A549 treated with DMSO at 1 μM for 4 hours (cell line): ENCODE results near the gene RENBP. TPM values are rescaled to one million over a fixed set of nuclear protein-coding genes. Genes with fewer than 3 reads are reported as not detected.

ENCODE experiments used
- total RNA-seq: library from RNA; stranded (reverse); fragments of 200-300 nt; extraction: Qiagen RNA extraction; gene quantifications from 5 replicates; pipeline ENCODE4 v1.2.3, GENCODE V29; 2022; ENCODE audit warnings: low read depth

The RENBP gene
- 0.07 to 0.16 TPM (median 0.09 TPM) in 4 of 5 replicates, not detected in the other for total RNA-seq

DNA sequence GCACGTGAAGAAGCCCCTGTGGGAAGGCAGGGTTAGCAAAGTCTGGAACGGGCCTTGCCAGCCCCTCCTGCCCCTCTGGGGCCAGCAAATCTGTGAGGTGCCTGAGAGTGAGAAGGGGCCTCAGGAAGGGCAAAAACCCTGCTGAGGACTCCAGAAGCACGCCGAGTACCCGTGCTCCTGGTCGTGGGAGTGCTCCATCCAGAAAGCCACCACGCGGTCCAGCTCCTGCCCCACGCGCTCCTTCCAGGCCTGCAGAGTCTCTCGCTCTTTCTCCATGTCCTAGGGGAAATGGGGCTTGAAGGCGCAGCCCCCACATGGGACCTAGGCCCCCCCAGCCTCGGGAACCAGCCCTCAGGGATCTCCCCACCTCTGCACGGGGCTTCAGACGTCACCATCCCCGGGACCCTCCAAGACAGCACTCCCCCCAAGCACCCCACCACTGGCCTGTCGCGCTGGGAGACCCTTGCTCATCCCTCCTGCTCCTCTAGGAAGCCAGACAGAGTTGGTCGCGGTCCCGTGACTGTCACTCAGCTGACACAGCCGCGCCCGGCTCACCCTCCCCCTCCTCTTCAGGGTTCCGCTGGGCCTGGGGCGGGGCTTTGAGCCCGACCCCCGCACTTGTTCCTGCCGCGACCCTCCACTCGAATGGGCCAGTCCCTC, at the start of gene RENBP:
TSS of gene RENBP (minus strand) at position 504 of the 660 bp plus-strand sequence. CDS start at position 471, 33 bp downstream.

DNA sequence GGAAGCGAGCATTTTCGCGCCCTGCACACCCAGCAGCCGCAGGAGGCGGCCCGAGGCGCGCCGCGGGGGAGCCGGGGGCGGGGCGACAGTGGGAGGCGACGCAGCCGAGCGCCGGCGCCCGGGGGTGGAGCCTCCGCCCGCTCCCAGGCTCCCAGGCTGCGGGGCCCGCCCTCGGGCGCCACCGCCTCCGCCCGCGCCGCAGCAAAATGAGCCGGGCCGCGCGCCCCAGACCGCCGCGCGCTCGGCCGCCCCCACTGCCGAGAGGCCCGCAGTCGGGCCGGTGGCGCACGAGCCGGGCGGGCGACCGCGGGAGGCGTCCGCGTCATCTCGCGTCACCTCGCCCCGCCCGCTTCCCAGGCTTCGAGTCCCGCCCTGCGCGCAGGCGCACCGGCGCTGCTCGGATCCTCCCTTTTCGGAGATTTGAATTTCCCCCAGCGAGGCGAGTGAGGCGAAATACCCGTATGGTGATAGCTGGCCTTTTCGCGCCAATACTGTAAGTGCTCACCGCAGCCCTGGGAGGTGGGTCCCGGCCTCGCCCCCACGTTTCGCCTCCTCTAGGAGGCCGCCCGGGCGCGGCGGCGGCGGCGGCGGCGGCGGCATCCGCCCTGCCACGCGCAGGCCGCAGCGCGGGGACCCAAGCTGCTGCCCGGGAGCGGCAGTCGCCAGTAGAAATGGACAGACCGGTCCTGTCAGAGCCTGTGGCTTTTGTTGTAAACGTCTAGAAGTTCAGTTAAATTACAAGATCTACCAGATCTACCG, 28.1 kb upstream of the RENBP start, which contains the start of gene TMEM187:
TSS of gene TMEM187 (plus strand) at position 387 of the 759 bp plus-strand sequence. CDS start 9,309 bp downstream, outside the sequence.

GRCh38 chrX:153971450-153972367, 27.3 kb upstream of the RENBP start, which contains the start of gene HCFC1:
Gene HCFC1 (minus strand): TSS chrX:153971818. CDS start chrX:153970840, 978 bp downstream.

GRCh38 chrX:153934762-153935325, 9.6 kb downstream of the RENBP start, which contains the start of gene NAA10:
Gene NAA10 (minus strand): TSS chrX:153935037. CDS start chrX:153934904, 133 bp downstream.

GRCh38 chrX:153925739-153926551, 18.5 kb downstream of the RENBP start, which contains the start of gene ARHGAP4:
Gene ARHGAP4 (minus strand): TSS chrX:153926264. CDS start chrX:153926202, 62 bp downstream.

GRCh38 chrX:153903991-153904957, 40.2 kb downstream of the RENBP start, which contains the start of gene AVPR2:
Gene AVPR2 (plus strand): TSS chrX:153904673. CDS start chrX:153905146, 473 bp downstream.

DNA sequence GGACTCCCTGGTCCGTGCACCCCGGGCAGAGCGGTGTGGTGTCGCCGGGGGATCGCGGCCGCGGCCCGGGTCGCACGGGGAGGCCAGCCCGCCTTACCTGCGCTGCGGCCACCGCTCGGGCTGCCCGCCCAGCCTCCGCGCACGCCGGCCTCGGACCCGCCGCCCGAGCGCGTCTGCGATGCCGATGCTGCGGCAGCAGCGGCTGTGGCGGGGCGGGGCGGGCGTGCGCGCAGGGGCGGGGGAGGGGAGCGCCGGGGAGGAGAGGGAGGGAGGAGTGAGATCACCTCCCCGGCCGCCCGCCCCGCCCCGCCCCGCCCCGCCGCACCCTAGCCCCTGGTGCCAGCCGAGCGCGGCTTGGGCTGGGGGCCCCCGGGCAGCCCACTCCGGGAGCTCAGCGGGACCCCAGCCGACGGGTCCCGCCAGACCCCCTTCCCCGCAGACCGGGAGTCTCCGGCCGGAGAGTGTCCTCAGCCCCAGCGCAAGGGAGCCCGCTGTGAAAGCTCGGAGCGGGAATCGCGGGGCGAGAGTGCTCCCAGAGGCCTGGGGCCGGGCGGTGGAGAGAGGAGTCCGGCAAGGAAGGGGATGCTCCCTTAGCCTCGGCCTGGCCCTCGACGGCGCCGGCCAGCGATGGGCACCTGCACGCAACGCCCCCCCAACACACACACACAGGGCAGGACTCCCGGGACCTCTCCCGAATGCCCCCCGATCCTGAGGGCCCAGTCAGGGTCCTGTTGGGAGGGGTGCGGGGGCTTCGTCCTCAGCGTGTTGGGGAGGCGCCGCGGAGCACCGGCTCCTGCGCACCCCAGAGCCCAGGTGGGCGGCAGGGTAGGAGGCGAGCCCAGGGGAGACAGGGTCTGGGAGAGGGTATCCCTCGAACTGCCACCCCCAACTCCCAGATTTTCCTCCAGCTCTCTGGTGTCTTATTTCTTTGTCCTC, 58.2 kb downstream of the RENBP start, which contains the start of gene L1CAM:
TSS of gene L1CAM (minus strand) at position 206 of the 936 bp plus-strand sequence. CDS start 10,337 bp downstream, outside the sequence.

Other genes starting within 250 kb of the RENBP start
- 335 to 456 TPM (median 363 TPM) in 5 replicates for gene BCAP31, start 220.3 kb downstream of the RENBP start, total RNA-seq
- gene ABCD1, start 219.8 kb downstream of the RENBP start, total RNA-seq = 2.4 to 4.1 TPM (median 3.4 TPM) in 5 replicates
- 1.3 to 4.6 TPM (median 3.7 TPM) in 5 replicates for gene PLXNB3, start 180.4 kb downstream of the RENBP start, total RNA-seq
- gene SRPK3, start 163.6 kb downstream of the RENBP start, total RNA-seq = 0.03 to 0.13 TPM (median 0.07 TPM) in 4 of 5 replicates, not detected in the other
- gene IDH3G, start 150.3 kb downstream of the RENBP start, total RNA-seq = 53.9 to 64.2 TPM (median 61.9 TPM) in 5 replicates
- gene SSR4, start 150.0 kb downstream of the RENBP start, total RNA-seq = 379 to 436 TPM (median 396 TPM) in 5 replicates
- 3.2 to 4.1 TPM (median 3.4 TPM) in 5 replicates for gene PDZD4, start 114.1 kb downstream of the RENBP start, total RNA-seq
- gene L1CAM, start 58.5 kb downstream of the RENBP start, total RNA-seq = 21.2 to 25.8 TPM (median 21.8 TPM) in 5 replicates
- gene AVPR2, start 40.0 kb downstream of the RENBP start, total RNA-seq = 0.07 to 0.10 TPM (median 0.09 TPM) in 4 of 5 replicates, not detected in the other
- 1.4 to 2.3 TPM (median 1.8 TPM) in 5 replicates for gene ARHGAP4, start 18.4 kb downstream of the RENBP start, total RNA-seq
- 188 to 229 TPM (median 214 TPM) in 5 replicates for gene NAA10, start 9.6 kb downstream of the RENBP start, total RNA-seq
- gene HCFC1, start 27.2 kb upstream of the RENBP start, total RNA-seq = 40.4 to 49.7 TPM (median 44.7 TPM) in 5 replicates
- 5.3 to 8.3 TPM (median 6.9 TPM) in 5 replicates for gene TMEM187, start 28.1 kb upstream of the RENBP start, total RNA-seq
- gene IRAK1, start 75.3 kb upstream of the RENBP start, total RNA-seq = 215 to 239 TPM (median 234 TPM) in 5 replicates
- 15.9 to 26.4 TPM (median 21.2 TPM) in 5 replicates for gene MECP2, start 153.1 kb upstream of the RENBP start, total RNA-seq
- gene OPN1LW, start 199.6 kb upstream of the RENBP start, total RNA-seq = not detected in 5 replicates
- gene OPN1MW, start 238.0 kb upstream of the RENBP start, total RNA-seq = not detected in 5 replicates